NCI-H187 (cell line): Measurements from ENCODE around the gene GFOD2.

Source experiments
- DNase-seq, 2 experiments: peaks; one replicate each; lab custom pipeline; 2025; lab: John Stamatoyannopoulos, UW

Gene GFOD2

GRCh38 chr16:67669499-67670101, 49.5 kb downstream of the GFOD2 start:
- DNase-seq = no peak

GRCh38 chr16:67668495-67669157, 50.5 kb downstream of the GFOD2 start:
- DNase-seq = no peak

GRCh38 chr16:67667817-67668494, 51.2 kb downstream of the GFOD2 start:
- DNase-seq = peak; percentile 31 to 58

- no peak for DNase-seq
Measured at GRCh38 chr16:67667453-67667816, 51.7 kb downstream of the GFOD2 start.

GRCh38 chr16:67666559-67667452, 52.3 kb downstream of the GFOD2 start, which contains the start of the genes C16orf86 and ENKD1:
Gene C16orf86, plus strand, starts transcription at chr16:67666814. Its CDS starts 157 bp downstream, at chr16:67666971.
Gene ENKD1, minus strand, starts transcription at chr16:67666750. Its CDS starts 308 bp downstream, at chr16:67666442.
- DNase-seq = peak; percentile 24 to 53

GRCh38 chr16:67666032-67666551, 53.0 kb downstream of the GFOD2 start:
- DNase-seq = no peak

GRCh38 chr16:67665598-67665997, 53.5 kb downstream of the GFOD2 start:
- no peak for DNase-seq

GRCh38 chr16:67664871-67665270, 54.2 kb downstream of the GFOD2 start:
- DNase-seq = no peak

- DNase-seq = no peak
Measured at GRCh38 chr16:67664258-67664657, 54.9 kb downstream of the GFOD2 start.

GRCh38 chr16:67663877-67664222, 55.3 kb downstream of the GFOD2 start:
- DNase-seq = no peak

GRCh38 chr16:67663151-67663876, 55.8 kb downstream of the GFOD2 start:
- DNase-seq = no peak

GRCh38 chr16:67662653-67663010, 56.5 kb downstream of the GFOD2 start:
- no peak for DNase-seq

- no peak for DNase-seq
Measured at GRCh38 chr16:67661886-67662652, 57.0 kb downstream of the GFOD2 start.

- DNase-seq = no peak
Measured at GRCh38 chr16:67661101-67661761, 57.9 kb downstream of the GFOD2 start.

- peak; percentile 75 to 85 for DNase-seq
Measured at GRCh38 chr16:67660564-67661028, 58.5 kb downstream of the GFOD2 start, which contains the start of gene PARD6A. Gene PARD6A, plus strand, starts transcription at chr16:67660960. Its CDS starts 79 bp downstream, at chr16:67661039.

GRCh38 chr16:67659675-67660563, 59.2 kb downstream of the GFOD2 start, which contains the start of gene ACD:
Gene ACD, minus strand, starts transcription at chr16:67660260. Its CDS starts 40 bp downstream, at chr16:67660220.
- DNase-seq = peak; percentile 61 to 79

- no peak for DNase-seq
Measured at GRCh38 chr16:67658849-67659674, 60.1 kb downstream of the GFOD2 start.
